Renal cortex interstitium (tissue), 11 donors: ENCODE measurements around the gene SLC16A8. TPM values are rescaled to one million over a fixed set of nuclear protein-coding genes. Genes with fewer than 3 reads are reported as not detected.
"Not testable (repeated sequence)": the region's sequence is repeated elsewhere in the genome, so short reads cannot be mapped to it uniquely, and the experiment has no call there.

Source experiments
- DNase-seq, 11 donors: peaks; one replicate each; pipeline ENCODE4 v3.0.0-alpha.2; 2013; ENCODE audit warnings: low read depth in 9 of 11, low spot score in 4 of 11; ENCODE audit errors: extremely low read depth in 1 of 11
- polyA plus RNA-seq, 3 donors: library from polyadenylated mRNA; unstranded; fragments of 120-200 nt; gene quantifications; one replicate each; pipeline ENCODE4 v1.2.1, GENCODE V29; 2013; ENCODE audit not compliant: insufficient read length in 3 of 3

The SLC16A8 gene
- polyA plus RNA-seq, 3 donors, result 1.4 to 2.7 (median 1.9) TPM

GRCh38 chr22:38038426-38038825 is 45.6 kb downstream of the SLC16A8 start:
- no peak for DNase-seq

DNA sequence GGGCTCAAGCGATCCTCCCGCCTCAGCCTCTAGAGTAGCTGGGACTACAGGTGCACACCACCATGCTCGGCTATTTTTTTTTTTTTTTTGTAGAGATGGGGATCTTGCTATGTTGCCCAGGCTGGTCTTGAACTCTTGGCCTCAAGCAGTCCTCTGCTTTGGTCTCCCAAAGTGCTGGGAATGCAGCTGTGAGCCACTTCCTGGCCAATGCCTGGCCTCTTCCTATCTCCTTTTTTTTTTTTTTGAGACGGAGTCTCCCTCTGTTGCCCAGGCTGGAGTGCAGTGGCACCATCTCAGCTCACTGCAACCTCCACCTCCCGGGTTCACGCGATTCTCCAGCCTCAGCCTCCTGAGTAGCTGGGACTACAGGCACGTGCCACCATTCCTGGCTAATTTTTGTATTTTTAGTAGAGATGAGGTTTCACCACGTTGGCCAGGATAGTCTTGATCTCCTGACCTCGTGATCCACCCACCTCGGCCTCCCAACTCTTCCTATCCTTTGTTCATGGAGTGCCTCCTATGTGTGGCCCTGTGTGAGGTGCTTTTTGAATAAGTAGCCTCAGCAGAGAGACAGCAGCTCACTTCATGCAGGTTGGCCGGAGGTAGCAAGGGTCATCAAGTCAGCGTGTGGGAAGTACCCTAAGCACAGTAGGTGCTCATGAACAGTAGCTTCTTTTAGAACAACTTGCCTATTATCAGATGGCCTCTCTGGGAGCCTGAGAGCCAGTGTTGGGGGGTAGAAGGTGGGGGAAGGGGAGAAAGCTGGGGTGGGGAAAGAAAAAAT is 46.4 kb downstream of the SLC16A8 start:
- DNase-seq, result not testable (repeated sequence)

- no peak for DNase-seq
These were observed 47.5 kb downstream of the SLC16A8 start for GRCh38 chr22:38036392-38037062.

GRCh38 chr22:38035530-38035885 is 48.5 kb downstream of the SLC16A8 start:
- no peak for DNase-seq

GRCh38 chr22:38034884-38035529 is 49.0 kb downstream of the SLC16A8 start:
- no peak for DNase-seq

DNA sequence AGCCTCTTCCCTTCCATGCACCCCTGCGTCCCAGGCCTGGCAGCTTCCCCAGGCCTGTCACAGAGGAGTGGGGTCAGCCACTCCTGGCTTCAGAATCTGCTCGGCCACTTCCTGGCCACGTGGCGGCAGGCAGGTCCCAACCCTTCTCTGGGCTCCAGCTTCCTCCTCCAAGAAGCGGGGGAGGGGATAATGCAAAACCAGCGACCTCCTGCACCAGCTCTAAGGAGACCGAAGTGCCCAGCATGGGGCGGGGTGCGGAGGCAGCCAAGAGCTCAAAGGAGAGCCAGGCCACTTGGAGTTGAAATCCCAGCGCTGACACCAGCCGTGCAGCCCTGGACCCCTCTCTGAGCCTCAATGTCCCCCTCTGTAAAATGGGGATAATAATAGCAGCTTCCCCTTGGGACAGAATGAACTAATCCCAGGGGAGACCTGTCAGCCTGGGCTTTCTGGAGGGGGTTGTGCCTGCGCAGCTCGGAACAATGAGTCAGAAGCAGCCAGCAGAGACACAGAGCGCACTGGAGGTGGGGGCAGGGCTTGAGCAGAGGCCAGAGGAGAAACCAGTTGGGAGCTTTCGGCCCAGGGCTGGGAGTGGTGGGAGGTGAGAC is 49.6 kb downstream of the SLC16A8 start:
- DNase-seq, result peak in 3 of 11 donors; percentile 51 to 66 (median 61)

DNA sequence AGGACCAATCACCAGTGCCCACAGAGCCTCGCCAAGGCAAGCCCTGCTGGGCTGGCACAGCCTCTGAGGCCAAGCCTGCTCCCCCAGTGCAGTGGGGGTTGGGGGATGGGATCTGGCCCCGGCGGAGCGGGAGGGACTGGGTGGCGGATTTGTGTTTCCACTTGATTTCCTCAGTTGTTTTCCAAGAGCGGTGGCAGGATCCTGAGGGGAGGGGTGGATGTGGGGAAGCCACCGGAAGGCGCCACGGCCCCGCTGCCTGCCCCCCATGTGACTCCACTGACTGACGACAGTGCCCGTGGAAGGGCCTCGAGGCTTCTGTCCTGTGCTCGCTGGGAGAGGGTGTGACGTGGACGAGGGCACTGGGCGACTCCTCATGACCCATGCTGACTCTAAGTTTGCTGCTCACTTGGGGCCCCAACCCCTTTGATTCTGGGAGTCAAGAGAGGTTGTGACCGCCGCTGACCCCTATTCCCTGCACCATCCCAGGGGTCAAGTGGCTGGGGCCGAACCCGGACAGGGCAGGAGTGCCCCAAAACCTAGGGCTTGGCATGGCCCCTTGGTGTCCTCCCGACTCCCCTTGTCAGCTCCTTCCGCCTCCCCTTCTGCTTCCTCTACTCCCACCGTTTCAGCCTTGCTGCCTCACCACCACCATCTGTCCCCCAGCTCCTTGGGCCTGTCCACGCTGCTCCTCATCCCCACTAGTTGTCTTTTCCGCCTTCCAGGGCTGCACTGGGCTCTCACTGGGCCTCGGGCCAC is 50.3 kb downstream of the SLC16A8 start:
- DNase-seq, result no peak

- DNase-seq, result no peak
These were observed 51.1 kb downstream of the SLC16A8 start for GRCh38 chr22:38032681-38033521.

DNA sequence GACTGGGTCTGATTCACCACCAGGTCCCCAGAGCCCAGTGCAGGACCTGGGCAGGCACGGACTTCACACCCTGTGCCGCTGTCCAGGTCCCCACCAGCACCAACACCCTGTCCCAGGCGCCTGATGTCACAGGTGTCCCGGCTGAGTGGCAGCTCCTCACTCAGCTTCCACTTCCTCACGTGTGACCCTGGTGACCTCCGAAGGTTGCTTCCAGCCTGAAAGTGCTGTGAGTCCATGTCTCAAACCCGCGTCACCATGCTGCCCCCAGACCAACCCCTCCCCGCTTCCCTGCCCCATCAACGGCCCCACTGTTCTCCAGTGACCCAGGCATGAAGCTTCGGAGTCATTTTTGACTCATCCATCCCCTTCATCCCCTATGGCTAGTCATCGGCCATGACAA is 52.5 kb downstream of the SLC16A8 start:
- no peak for DNase-seq

- no peak for DNase-seq
These were observed 53.5 kb downstream of the SLC16A8 start for GRCh38 chr22:38030311-38031133.

DNA sequence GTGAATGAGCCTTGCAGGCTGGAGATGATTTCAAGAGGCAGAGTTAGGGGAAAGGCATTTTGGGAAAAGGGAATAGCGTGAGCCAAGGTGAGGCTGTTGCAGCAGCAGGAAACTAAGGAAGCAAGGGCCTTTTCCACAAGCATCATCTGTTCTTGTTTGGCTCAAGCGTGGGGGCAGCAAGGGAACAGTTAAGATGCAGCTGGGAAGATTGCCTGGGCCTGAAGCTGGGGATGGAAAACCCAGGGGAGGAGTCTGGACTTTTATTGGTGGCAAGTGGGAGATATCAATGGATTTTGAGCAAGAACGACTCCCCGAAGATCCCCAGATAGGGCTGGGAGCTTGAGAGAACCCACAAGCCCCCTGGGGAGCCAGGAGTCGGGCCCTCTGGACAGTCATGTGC is 54.1 kb downstream of the SLC16A8 start:
- DNase-seq, result no peak

DNA sequence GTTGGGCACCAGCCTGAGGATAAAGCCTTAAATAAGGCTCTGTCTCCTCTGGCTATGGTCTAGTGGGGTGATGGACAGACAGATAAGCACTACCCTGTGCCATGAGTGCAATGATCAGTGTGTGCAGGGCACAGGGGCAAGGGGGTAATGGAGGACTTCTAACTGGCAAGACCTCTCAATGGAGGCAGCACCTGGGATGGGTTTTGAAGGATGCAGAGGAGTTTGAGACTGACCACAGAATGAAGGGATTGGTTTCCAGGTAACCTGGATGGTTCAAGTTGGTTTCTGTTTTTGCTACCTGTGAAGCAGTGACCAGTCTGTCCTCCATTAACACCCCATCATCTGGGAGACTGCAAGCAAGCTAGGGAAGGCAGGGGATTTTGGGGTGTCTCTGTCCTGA is 54.6 kb downstream of the SLC16A8 start:
- DNase-seq, result no peak

DNA sequence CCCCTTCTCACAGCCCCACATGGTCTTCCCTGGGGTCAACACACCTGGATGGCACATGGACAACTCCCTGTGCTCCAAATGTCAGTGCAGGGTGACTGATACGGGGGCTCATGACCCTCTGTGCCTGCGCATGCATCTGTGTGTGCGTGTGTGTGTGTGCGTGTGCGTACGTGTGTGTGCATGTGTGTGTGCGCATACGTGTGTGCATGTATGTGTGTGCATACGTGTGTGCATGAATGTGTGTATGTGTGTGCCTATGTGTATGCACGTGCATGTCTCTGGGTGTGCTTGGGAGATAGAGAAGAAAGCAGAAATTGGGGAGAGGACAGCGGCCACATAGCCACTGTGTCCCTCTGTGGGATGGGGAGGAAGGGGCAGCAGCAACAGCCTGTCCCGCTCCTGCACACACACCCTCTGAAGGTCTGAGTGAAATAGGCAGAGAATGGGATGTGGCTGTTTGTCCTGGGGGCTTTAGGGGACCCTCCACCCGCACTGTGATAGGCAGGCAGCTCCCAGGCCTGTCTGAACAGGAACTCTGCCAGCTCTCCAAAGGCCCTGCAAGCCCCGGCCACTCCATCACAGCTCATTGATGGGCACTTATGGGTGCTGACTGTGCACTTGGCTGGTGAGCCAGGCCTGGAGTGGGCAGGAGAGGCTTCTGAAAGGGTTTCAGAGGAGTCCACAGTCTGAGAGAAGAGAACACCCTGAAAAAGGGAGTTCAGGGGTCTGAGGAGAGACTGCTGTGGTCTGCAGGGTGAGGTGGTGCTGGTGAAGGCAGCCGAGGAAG is 55.4 kb downstream of the SLC16A8 start:
- no peak for DNase-seq
